ENCODE results near the gene PATL2.
"Not testable (repeated sequence)": the region's sequence is repeated elsewhere in the genome, so short reads cannot be mapped to it uniquely, and the experiment has no call there.

Gene PATL2

GRCh38 chr15:44636976-44637375 lies 74.1 kb downstream of the PATL2 start:
- no peak for DNase-seq

GRCh38 chr15:44633603-44634002 lies 77.5 kb downstream of the PATL2 start:
- DNase-seq: no peak

- DNase-seq: not testable (repeated sequence)
These were observed 85.8 kb downstream of the PATL2 start for GRCh38 chr15:44625286-44625685.

- no peak for DNase-seq
These were observed 87.9 kb downstream of the PATL2 start for GRCh38 chr15:44623178-44623577.

GRCh38 chr15:44620081-44620480 lies 91.0 kb downstream of the PATL2 start:
- no peak for DNase-seq

- DNase-seq: no peak
These were observed 94.1 kb downstream of the PATL2 start for GRCh38 chr15:44616974-44617373.

Data from femur (tissue), 1 donor.